RWPE1 (cell line): ENCODE data around the gene TRERF1.

Experiments
- CTCF ChIA-PET: fragments of 350-600 bp; sonication (Branson Sonifier 250); formaldehyde crosslinking; extraction: SDS; loops from one replicate; lab custom pipeline; 2021; lab: Yijun Ruan, JAX
- POLR2A ChIA-PET: fragments of 400-600 bp; formaldehyde crosslinking; extraction: SDS; loops from one replicate; lab custom pipeline; 2020; ENCODE audit warnings: antibody characterized with exemption; ENCODE audit not compliant: low non-redundant PET; lab: Yijun Ruan, JAX
- DNase-seq: peaks from one replicate; pipeline ENCODE4 v3.0.0; 2012; ENCODE audit warnings: low spot score
- H3K27ac ChIP-seq: fragments of 450-650 bp; 2 replicates; pipeline ENCODE4 v1.5.1; 2017
- TF ChIP-seq, protein P1 (sequence below): fragments of 450-650 bp; conservative IDR thresholded peaks from 2 replicates; pipeline ENCODE4 v1.5.1; 2017; ENCODE audit warnings: low read depth, mild to moderate bottlenecking

TRERF1 gene

GRCh38 chr6:42460883-42461282, 9.2 kb upstream of the TRERF1 start:
- ChIA-PET CTCF (interaction anchor here (1.1 kb wide), 1 partner anchor 87 kb away, joined by 3 read pairs; no protein-coding TSS in a partner anchor), POLR2A (no interaction called here)
- H3K27ac ChIP-seq: no peak overlapping the region
- TF ChIP-seq, protein P1, sequence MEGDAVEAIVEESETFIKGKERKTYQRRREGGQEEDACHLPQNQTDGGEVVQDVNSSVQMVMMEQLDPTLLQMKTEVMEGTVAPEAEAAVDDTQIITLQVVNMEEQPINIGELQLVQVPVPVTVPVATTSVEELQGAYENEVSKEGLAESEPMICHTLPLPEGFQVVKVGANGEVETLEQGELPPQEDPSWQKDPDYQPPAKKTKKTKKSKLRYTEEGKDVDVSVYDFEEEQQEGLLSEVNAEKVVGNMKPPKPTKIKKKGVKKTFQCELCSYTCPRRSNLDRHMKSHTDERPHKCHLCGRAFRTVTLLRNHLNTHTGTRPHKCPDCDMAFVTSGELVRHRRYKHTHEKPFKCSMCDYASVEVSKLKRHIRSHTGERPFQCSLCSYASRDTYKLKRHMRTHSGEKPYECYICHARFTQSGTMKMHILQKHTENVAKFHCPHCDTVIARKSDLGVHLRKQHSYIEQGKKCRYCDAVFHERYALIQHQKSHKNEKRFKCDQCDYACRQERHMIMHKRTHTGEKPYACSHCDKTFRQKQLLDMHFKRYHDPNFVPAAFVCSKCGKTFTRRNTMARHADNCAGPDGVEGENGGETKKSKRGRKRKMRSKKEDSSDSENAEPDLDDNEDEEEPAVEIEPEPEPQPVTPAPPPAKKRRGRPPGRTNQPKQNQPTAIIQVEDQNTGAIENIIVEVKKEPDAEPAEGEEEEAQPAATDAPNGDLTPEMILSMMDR: no peak
- DNase-seq: no peak

DNA sequence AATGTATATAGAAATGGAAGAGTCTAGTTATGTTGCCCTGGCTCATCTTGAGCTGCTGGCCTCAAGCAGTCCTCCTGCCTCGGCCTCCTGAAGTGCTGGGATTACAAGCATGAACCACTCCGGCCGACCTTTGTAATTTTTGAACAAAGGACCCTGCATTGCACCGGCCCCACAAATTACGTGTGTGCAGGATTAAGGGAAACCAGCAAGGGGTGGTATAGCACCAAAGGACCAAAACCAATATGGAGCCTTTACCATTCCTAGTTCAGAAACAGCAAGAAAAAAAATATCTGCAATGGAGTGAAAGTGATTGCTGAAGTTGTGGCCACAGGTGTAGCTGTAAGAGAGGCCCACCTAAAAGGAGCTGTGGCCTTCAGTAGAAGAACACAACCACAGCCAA, 8.2 kb upstream of the TRERF1 start:
- DNase-seq: no peak
- ChIA-PET POLR2A (interaction anchor here (0.6 kb wide), 1 partner anchor 147 kb away, joined by 3 read pairs; no protein-coding TSS in a partner anchor), CTCF (no interaction called here)
- TF ChIP-seq, protein P1: no peak
- H3K27ac ChIP-seq: no peak overlapping the region

DNA sequence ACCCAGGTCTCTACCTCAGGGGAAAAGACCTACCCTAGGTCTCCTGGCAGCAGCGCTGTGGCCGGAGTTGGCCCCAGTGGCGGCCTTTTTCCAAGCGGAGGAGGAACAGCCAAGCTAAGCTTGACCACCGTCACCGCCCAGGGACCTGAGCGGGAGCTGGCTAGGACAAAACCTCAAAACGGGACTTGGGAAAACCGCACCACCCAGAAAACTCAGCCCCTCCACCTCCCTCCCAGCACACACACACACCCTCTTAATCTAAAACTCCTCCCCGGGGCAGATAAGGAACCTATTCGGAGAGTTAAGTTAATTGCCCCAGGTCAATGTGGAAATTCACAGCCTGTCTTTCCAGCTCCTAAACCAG, 2.7 kb upstream of the TRERF1 start:
- TF ChIP-seq, protein P1: no peak
- CTCF ChIA-PET: interaction anchor here (1.1 kb wide), 1 partner anchor 93 kb away, joined by 4 read pairs; no protein-coding TSS in a partner anchor
- DNase-seq: no peak
- POLR2A ChIA-PET: interaction anchor here (0.6 to 0.9 kb wide), 2 partner anchors 80 to 211 kb away, joined by 3 read pairs; no protein-coding TSS in a partner anchor
- peak overlapping the region; percentile 98 for H3K27ac ChIP-seq

- H3K27ac ChIP-seq: peak overlapping the region; percentile 98
- ChIA-PET POLR2A (interaction anchor here (0.6 to 1.5 kb wide), 3 partner anchors 110 to 211 kb away, joined by 3 to 4 read pairs (median 3); partner anchors contain the start of gene UBR2), CTCF (interaction anchor here (1.3 kb wide), 1 partner anchor 78 kb away, joined by 4 read pairs; no protein-coding TSS in a partner anchor)
- DNase-seq: peak; percentile 25
- TF ChIP-seq, protein P1: no peak
Measured at GRCh38 chr6:42453654-42454427, 2.1 kb upstream of the TRERF1 start.

GRCh38 chr6:42453031-42453653, 1.4 kb upstream of the TRERF1 start:
- TF ChIP-seq, protein P1: no peak
- peak overlapping the region; percentile 98 for H3K27ac ChIP-seq
- DNase-seq: peak; percentile 87
- ChIA-PET POLR2A (interaction anchor here (0.5 to 1.5 kb wide), 4 partner anchors 12 to 111 kb away, joined by 3 to 4 read pairs (median 3); partner anchors contain the start of gene UBR2), CTCF (interaction anchor here (0.6 to 1.3 kb wide), 2 partner anchors 79 to 714 kb away, joined by 3 to 4 read pairs; no protein-coding TSS in a partner anchor)
